Peyer's patch (tissue), 4 donors: ENCODE results near the gene AGPAT1.

Source experiments
- CTCF ChIP-seq, 6 experiments: fragments of 450-650 bp in 4 of 6; fragments of 200-600 bp in 2 of 6; sonication (generic) in 1 of 6; IDR thresholded peaks; one replicate each; pipeline ENCODE4 v1.5.1; 2017 to 2019; ENCODE audit warnings: antibody characterized with exemption in 6 of 6, mild to moderate bottlenecking in 3 of 6, moderate library complexity in 1 of 6
- POLR2A ChIP-seq, 2 donors: fragments of 450-650 bp; IDR thresholded peaks; one replicate each; pipeline ENCODE4 v1.5.1; 2017; ENCODE audit warnings: antibody characterized with exemption in 2 of 2, mild to moderate bottlenecking in 2 of 2, moderate library complexity in 2 of 2

GRCh38 chr6:32203426-32204267 lies 27.8 kb upstream of the AGPAT1 start:
- TF ChIP-seq CTCF (IDR thresholded peaks at IDR 0.05) (no peak), POLR2A (IDR thresholded peaks at IDR 0.05) (no peak)
